GM12872 (cell line): ENCODE measurements around the gene PRKACA.

Experiments used
- CTCF ChIP-seq: IDR thresholded peaks from 3 replicates; pipeline ENCODE4 v1.5.1; 2011; ENCODE audit warnings: low read depth, mild to moderate bottlenecking, low read length, moderate library complexity; ENCODE audit not compliant: insufficient read depth

PRKACA gene

GRCh38 chr19:14103310-14103709 is 14.3 kb downstream of the PRKACA start:
- peak; percentile 15; the same call in 1 of the 3 replicates for TF ChIP-seq CTCF

- TF ChIP-seq CTCF, result no peak
Measured at GRCh38 chr19:14102756-14103155, 14.8 kb downstream of the PRKACA start.

- TF ChIP-seq CTCF, result no peak
Measured at GRCh38 chr19:14102102-14102696, 15.4 kb downstream of the PRKACA start.

GRCh38 chr19:14101003-14101545 is 16.5 kb downstream of the PRKACA start:
- TF ChIP-seq CTCF, result no peak

GRCh38 chr19:14097532-14098151 is 19.9 kb downstream of the PRKACA start:
- peak; percentile 16; the same call in 1 of the 3 replicates for TF ChIP-seq CTCF

- TF ChIP-seq CTCF, result no peak
Measured at GRCh38 chr19:14096272-14096992, 21.1 kb downstream of the PRKACA start.

GRCh38 chr19:14094854-14095253 is 22.7 kb downstream of the PRKACA start:
- TF ChIP-seq CTCF, result no peak
